ENCODE data around the gene XXYLT1.

Gene XXYLT1

GRCh38 chr3:195099951-195100785 lies 170.8 kb downstream of the XXYLT1 start:
- TF ChIP-seq CTCF (IDR thresholded peaks at IDR 0.05; ENCODE audit: control extremely low read depth, extremely low read depth, low read depth, missing control alignments): no peak
- ChIA-PET POLR2A (no interaction called here), CTCF (interaction anchor here (1.2 to 2.4 kb wide), 2 partner anchors 19 to 417 kb away, joined by 4 to 6 read pairs; no protein-coding TSS in a partner anchor)
- DNase-seq (ENCODE audit: extremely low spot score): no peak

- TF ChIP-seq CTCF (IDR thresholded peaks at IDR 0.05; ENCODE audit: control extremely low read depth, extremely low read depth, low read depth, missing control alignments): no peak
- ChIA-PET CTCF (interaction anchor here (1.2 kb wide), 1 partner anchor 20 kb away, joined by 4 read pairs; no protein-coding TSS in a partner anchor), POLR2A (no interaction called here)
- no peak for DNase-seq (ENCODE audit: extremely low spot score)
These were observed 172.0 kb downstream of the XXYLT1 start for GRCh38 chr3:195098741-195099525.

GRCh38 chr3:195097331-195098255 lies 173.4 kb downstream of the XXYLT1 start:
- no peak for TF ChIP-seq CTCF (IDR thresholded peaks at IDR 0.05; ENCODE audit: control extremely low read depth, extremely low read depth, low read depth, missing control alignments)
- ChIA-PET POLR2A (interaction anchor here (0.6 kb wide), 1 partner anchor 9 kb away, joined by 3 read pairs; no protein-coding TSS in a partner anchor), CTCF (interaction anchor here (1.1 to 2.1 kb wide), 5 partner anchors 9 to 415 kb away, joined by 3 to 8 read pairs (median 3); partner anchors contain the start of gene XXYLT1)
- DNase-seq (ENCODE audit: extremely low spot score): peak; percentile 50

GRCh38 chr3:195096484-195097330 lies 174.3 kb downstream of the XXYLT1 start:
- ChIA-PET POLR2A (no interaction called here), CTCF (interaction anchor here (1.1 to 2.1 kb wide), 5 partner anchors 10 to 414 kb away, joined by 3 to 8 read pairs (median 3); partner anchors contain the start of gene XXYLT1)
- DNase-seq (ENCODE audit: extremely low spot score): no peak
- TF ChIP-seq CTCF (IDR thresholded peaks at IDR 0.05; ENCODE audit: control extremely low read depth, extremely low read depth, low read depth, missing control alignments): no peak

- DNase-seq (ENCODE audit: extremely low spot score): no peak
- ChIA-PET POLR2A (no interaction called here), CTCF (interaction anchor here (1.1 to 2.5 kb wide), 4 partner anchors 10 to 93 kb away, joined by 3 to 19 read pairs (median 6); no protein-coding TSS in a partner anchor)
- TF ChIP-seq CTCF (IDR thresholded peaks at IDR 0.05; ENCODE audit: control extremely low read depth, extremely low read depth, low read depth, missing control alignments): no peak
These were observed 174.9 kb downstream of the XXYLT1 start for GRCh38 chr3:195096053-195096452.

Data from GM10248 (cell line).